PC-9 (cell line): Measurements from ENCODE around the gene PDS5B. TPM values are rescaled to one million over a fixed set of nuclear protein-coding genes. Genes with fewer than 3 reads are reported as not detected.

ENCODE experiments used
- BruUV-seq: library from RNA; stranded (reverse); fragments of 400-500 nt; replicated peaks from 2 replicates; lab custom pipeline; 2021; lab: Mats Ljungman, UMichigan
- CTCF ChIA-PET: fragments of 300-600 bp; sonication (Branson Sonifier 250); formaldehyde crosslinking; loops from one replicate; lab custom pipeline; 2022; ENCODE audit warnings: antibody characterized with exemption; lab: Charles Lee
- POLR2A ChIA-PET: fragments of 300-600 bp; sonication (Branson Sonifier 250); formaldehyde crosslinking; loops from one replicate; lab custom pipeline; 2022; ENCODE audit warnings: antibody characterized with exemption; ENCODE audit not compliant: unreplicated experiment; lab: Charles Lee
- DNase-seq, 2 experiments: peaks; one replicate each; pipeline versions ENCODE4 v3.0.0 to v3.0.0-alpha.2; 2015 to 2022; ENCODE audit warnings: mixed read lengths in 1 of 2
- H2AFZ ChIP-seq: fragments of 200-600 bp; sonication (generic); 2 replicates; pipeline ENCODE4 v1.8.1; 2017; ENCODE audit warnings: antibody characterized with exemption
- H3F3A ChIP-seq: fragments of 200-600 bp; sonication (generic); 2 replicates; pipeline ENCODE4 v1.8.1; 2017; ENCODE audit warnings: antibody characterized with exemption, mild to moderate bottlenecking, low read depth; ENCODE audit not compliant: insufficient read depth
- H3K27ac ChIP-seq: fragments of 200-600 bp; sonication (generic); 2 replicates; pipeline ENCODE4 v1.6.1; 2016; ENCODE audit warnings: mixed run types
- H3K27me3 ChIP-seq: fragments of 200-600 bp; sonication (generic); 2 replicates; pipeline ENCODE4 v1.6.1; 2016; ENCODE audit warnings: low read depth, mixed run types; ENCODE audit not compliant: insufficient read depth
- H3K36me3 ChIP-seq: fragments of 200-600 bp; sonication (generic); 2 replicates; pipeline ENCODE4 v1.6.1; 2016; ENCODE audit warnings: low read depth, mixed run types
- H3K4me1 ChIP-seq: fragments of 200-600 bp; sonication (generic); replicated peaks from 2 replicates; pipeline ENCODE4 v1.6.1; 2016; ENCODE audit warnings: mixed run types; ENCODE audit not compliant: insufficient read depth
- H3K4me2 ChIP-seq: fragments of 200-600 bp; sonication (generic); 2 replicates; pipeline ENCODE4 v1.6.1; 2017; ENCODE audit warnings: mixed run types
- H3K4me3 ChIP-seq: fragments of 200-600 bp; sonication (generic); 2 replicates; pipeline ENCODE4 v1.6.1; 2016; ENCODE audit warnings: mixed run types
- H3K79me2 ChIP-seq: fragments of 200-600 bp; sonication (generic); 2 replicates; pipeline ENCODE4 v1.6.1; 2017; ENCODE audit warnings: low read depth, mixed run types
- H3K9me2 ChIP-seq: fragments of 200-600 bp; sonication (generic); 2 replicates; pipeline ENCODE4 v1.8.1; 2017; ENCODE audit warnings: mild to moderate bottlenecking; ENCODE audit not compliant: insufficient read depth
- H3K9me3 ChIP-seq: fragments of 200-600 bp; sonication (generic); 2 replicates; pipeline ENCODE4 v1.8.1; 2016; ENCODE audit warnings: low read depth; ENCODE audit not compliant: insufficient read depth
- H4K20me1 ChIP-seq: fragments of 200-600 bp; sonication (generic); 2 replicates; pipeline ENCODE4 v1.8.1; 2017; ENCODE audit not compliant: insufficient read depth
- EZH2 ChIP-seq: fragments of 200-600 bp; sonication (generic); IDR thresholded peaks from 2 replicates; pipeline ENCODE4 v1.8.0; 2017; ENCODE audit warnings: antibody characterized with exemption, low read depth
- intact Hi-C: fragments of 100-400 bp; cut with micrococcal nuclease; formaldehyde crosslinking; loops from one replicate; pipeline ENCODE4 v1.10.0; 2022; ENCODE audit not compliant: unreplicated experiment
- total RNA-seq: library from RNA; stranded (reverse); gene quantifications from 2 replicates; pipeline ENCODE4 v1.2.3, GENCODE V29; 2021
- TF ChIP-seq, protein P1 (sequence below): fragments of 200-600 bp; sonication (generic); conservative IDR thresholded peaks from 2 replicates; pipeline ENCODE4 v1.6.1; 2017; ENCODE audit warnings: mixed run types, antibody characterized with exemption, mild to moderate bottlenecking, moderate library complexity

PDS5B gene
- total RNA-seq, 1 experiment from 2014 or later, result 37.6 TPM

DNA sequence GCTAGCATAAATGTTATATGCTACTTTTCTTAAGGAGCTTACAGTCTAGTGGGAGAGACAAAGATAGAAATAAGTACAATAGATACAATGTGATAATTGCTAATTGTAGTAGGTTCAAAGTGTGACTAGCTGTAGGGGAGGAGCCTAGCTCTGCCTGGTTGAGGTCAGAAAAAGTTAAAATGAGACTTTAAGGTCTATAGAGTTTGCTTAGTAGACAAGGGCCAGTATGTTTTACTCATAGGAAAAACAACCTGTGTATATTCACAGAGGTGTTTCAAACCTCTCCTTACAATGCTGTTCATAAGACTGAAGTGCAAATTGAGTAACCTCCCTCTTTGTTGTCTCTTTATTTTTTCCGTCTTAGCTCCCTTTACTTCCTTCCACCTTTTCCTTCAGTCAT, 56.1 kb downstream of the PDS5B start:
- intact Hi-C loops, result no loop called here
- CTCF ChIA-PET, result interaction anchor here (1.3 kb wide), 1 partner anchor 8 kb away, joined by 5 read pairs; no protein-coding TSS in a partner anchor
- Histone ChIP-seq H3K4me2 (no peak overlapping the region), H4K20me1 (peaks cover 24% of the 10 kb centered on the region), H3K36me3 (no peaks in the 10 kb centered on the region), H3F3A (peaks cover 10% of the 10 kb centered on the region), H3K9me2 (no peaks in the 10 kb centered on the region), H3K4me3 (no peak overlapping the region), H3K27ac (peak overlapping the region; percentile 5; the same call in 1 of the 2 replicates), H2AFZ (no peak overlapping the region), H3K9me3 (no peaks in the 10 kb centered on the region), H3K79me2 (peaks cover 99% of the 10 kb centered on the region), H3K4me1 (no peaks in the 10 kb centered on the region), H3K27me3 (no peaks in the 10 kb centered on the region)
- no TSS peak for BruUV-seq
- POLR2A ChIA-PET, result no interaction called here
- DNase-seq, result no peak
- no peak for TF ChIP-seq EZH2
- TF ChIP-seq, protein P1, sequence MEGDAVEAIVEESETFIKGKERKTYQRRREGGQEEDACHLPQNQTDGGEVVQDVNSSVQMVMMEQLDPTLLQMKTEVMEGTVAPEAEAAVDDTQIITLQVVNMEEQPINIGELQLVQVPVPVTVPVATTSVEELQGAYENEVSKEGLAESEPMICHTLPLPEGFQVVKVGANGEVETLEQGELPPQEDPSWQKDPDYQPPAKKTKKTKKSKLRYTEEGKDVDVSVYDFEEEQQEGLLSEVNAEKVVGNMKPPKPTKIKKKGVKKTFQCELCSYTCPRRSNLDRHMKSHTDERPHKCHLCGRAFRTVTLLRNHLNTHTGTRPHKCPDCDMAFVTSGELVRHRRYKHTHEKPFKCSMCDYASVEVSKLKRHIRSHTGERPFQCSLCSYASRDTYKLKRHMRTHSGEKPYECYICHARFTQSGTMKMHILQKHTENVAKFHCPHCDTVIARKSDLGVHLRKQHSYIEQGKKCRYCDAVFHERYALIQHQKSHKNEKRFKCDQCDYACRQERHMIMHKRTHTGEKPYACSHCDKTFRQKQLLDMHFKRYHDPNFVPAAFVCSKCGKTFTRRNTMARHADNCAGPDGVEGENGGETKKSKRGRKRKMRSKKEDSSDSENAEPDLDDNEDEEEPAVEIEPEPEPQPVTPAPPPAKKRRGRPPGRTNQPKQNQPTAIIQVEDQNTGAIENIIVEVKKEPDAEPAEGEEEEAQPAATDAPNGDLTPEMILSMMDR, result no peak

DNA sequence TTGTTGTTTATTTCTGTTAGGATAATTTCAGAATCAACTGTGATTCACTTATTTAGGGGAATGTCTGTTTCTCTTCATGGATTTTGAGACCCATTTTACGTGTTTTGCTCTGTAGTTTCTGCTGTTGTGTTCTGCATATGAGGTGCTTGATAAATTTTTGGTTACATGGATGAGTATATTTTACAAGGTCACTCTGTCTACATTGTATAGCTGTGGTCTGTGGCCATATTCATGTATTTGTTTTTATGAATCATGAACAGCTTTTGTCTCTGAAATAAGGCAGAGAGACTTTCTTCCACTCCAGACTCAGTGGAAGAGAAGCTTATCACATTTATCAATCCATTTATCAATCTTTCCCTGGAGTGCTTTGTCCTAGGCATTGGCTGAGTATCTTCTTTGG, 56.6 kb downstream of the PDS5B start:
- peaks cover 99% of the 10 kb centered on the region for H3K79me2 ChIP-seq
- DNase-seq, result no peak
- H2AFZ ChIP-seq, result no peak overlapping the region
- peaks cover 10% of the 10 kb centered on the region for H3F3A ChIP-seq
- H3K4me3 ChIP-seq, result no peak overlapping the region
- POLR2A ChIA-PET, result no interaction called here
- CTCF ChIA-PET, result interaction anchor here (0.6 kb wide), 1 partner anchor 13 kb away, joined by 3 read pairs; no protein-coding TSS in a partner anchor
- H3K9me3 ChIP-seq, result no peaks in the 10 kb centered on the region
- peak overlapping the region; percentile 5; the same call in 1 of the 2 replicates for H3K27ac ChIP-seq
- no peaks in the 10 kb centered on the region for H3K4me1 ChIP-seq
- no peak overlapping the region for H3K4me2 ChIP-seq
- no peaks in the 10 kb centered on the region for H3K27me3 ChIP-seq
- H3K36me3 ChIP-seq, result no peaks in the 10 kb centered on the region
- no peak for TF ChIP-seq EZH2
- TF ChIP-seq, protein P1, result no peak
- H3K9me2 ChIP-seq, result no peaks in the 10 kb centered on the region
- peaks cover 27% of the 10 kb centered on the region for H4K20me1 ChIP-seq
- intact Hi-C loops, result no loop called here
- BruUV-seq, result no TSS peak

DNA sequence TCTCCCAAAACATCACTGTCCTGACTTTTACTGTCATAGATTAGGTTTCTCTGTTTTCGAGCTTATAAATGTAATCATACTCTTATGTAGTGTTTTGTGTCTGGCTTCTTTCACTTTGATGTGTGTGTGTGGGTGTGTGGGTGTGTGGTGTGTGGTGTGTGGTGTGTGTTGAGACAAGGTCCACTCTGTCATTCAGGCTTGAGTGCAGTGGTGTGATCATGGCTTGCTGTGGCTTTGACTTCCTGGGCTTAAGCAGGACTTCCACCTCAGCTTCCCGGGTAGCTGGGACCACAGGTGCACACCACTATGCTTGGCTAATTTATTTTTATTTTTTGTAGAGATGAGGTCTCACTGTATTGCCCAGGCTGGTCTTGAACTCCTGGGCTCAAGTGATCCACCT, 59.6 kb downstream of the PDS5B start:
- DNase-seq, result no peak
- Histone ChIP-seq H3K9me2 (no peaks in the 10 kb centered on the region), H3K4me3 (no peak overlapping the region), H3K9me3 (no peaks in the 10 kb centered on the region), H3K27ac (no peak overlapping the region), H3K27me3 (no peaks in the 10 kb centered on the region), H3K4me2 (no peak overlapping the region), H3K4me1 (no peaks in the 10 kb centered on the region), H3K36me3 (peaks cover 8% of the 10 kb centered on the region; the same call in 1 of the 2 replicates), H3K79me2 (peaks cover 97% of the 10 kb centered on the region), H4K20me1 (peaks cover 30% of the 10 kb centered on the region), H3F3A (peaks cover 16% of the 10 kb centered on the region), H2AFZ (no peak overlapping the region)
- CTCF ChIA-PET, result no interaction called here
- no peak for TF ChIP-seq EZH2
- TF ChIP-seq, protein P1, result no peak
- intact Hi-C loops, result no loop called here
- BruUV-seq, result no TSS peak
- POLR2A ChIA-PET, result no interaction called here
